IMR-90 (cell line): ENCODE measurements around the gene RDH11. TPM values are rescaled to one million over a fixed set of nuclear protein-coding genes. Genes with fewer than 3 reads are reported as not detected.

Experiments used
- ATAC-seq: fragments of 200-7000 bp; cut with Tn5 transposase; 2 replicates; pipeline ENCODE4 v1.9.1; 2020; ENCODE audit warnings: low read depth, mild to moderate bottlenecking, moderate library complexity
- BruUV-seq: library from RNA; stranded (reverse); fragments of 400-500 nt; replicated peaks from 2 replicates; lab custom pipeline; 2021; lab: Mats Ljungman, UMichigan
- CTCF ChIA-PET: fragments of 300-600 bp; formaldehyde crosslinking; extraction: SDS; loops from one replicate; lab custom pipeline; 2021; ENCODE audit warnings: antibody characterized with exemption; lab: Yijun Ruan, JAX
- POLR2A ChIA-PET: fragments of 300-600 bp; sonication (Branson Sonifier 250); formaldehyde crosslinking; loops from one replicate; lab custom pipeline; 2022; ENCODE audit warnings: antibody characterized with exemption; ENCODE audit not compliant: unreplicated experiment; lab: Charles Lee
- DNase-seq: peaks from one replicate; pipeline ENCODE4 v3.0.0; 2013
- H2AFZ ChIP-seq: replicated peaks from 2 replicates; pipeline ENCODE3; 2013; ENCODE audit warnings: low read length, mild to moderate bottlenecking; ENCODE audit not compliant: poor library complexity
- H2AK5ac ChIP-seq: 2 replicates; pipeline ENCODE4 v1.6.1; 2013; ENCODE audit warnings: low read depth, low read length, inconsistent platforms
- H2AK9ac ChIP-seq: replicated peaks from 2 replicates; pipeline ENCODE3; 2013; ENCODE audit warnings: mild to moderate bottlenecking, low read depth, low read length, moderate library complexity; ENCODE audit not compliant: poor library complexity
- H2BK120ac ChIP-seq: 2 replicates; pipeline ENCODE4 v1.6.1; 2013; ENCODE audit warnings: low read depth, low read length, inconsistent platforms
- H2BK15ac ChIP-seq: 3 replicates; pipeline ENCODE4 v1.6.1; 2013; ENCODE audit warnings: low read depth, low read length, inconsistent platforms
- H2BK20ac ChIP-seq: 2 replicates; pipeline ENCODE4 v1.6.1; 2013; ENCODE audit warnings: low read depth, mild to moderate bottlenecking, inconsistent platforms, low read length, moderate library complexity
- H2BK5ac ChIP-seq: 2 replicates; pipeline ENCODE4 v1.6.1; 2013; ENCODE audit warnings: mild to moderate bottlenecking, low read depth, low read length, inconsistent platforms; ENCODE audit not compliant: poor library complexity, severe bottlenecking
- H3K14ac ChIP-seq: replicated peaks from 2 replicates; pipeline ENCODE4 v1.6.1; 2013; ENCODE audit warnings: low read depth, low read length, inconsistent platforms
- H3K18ac ChIP-seq: 2 replicates; pipeline ENCODE4 v1.6.1; 2013; ENCODE audit warnings: low read depth, low read length, control low read depth
- H3K23ac ChIP-seq: 2 replicates; pipeline ENCODE4 v1.6.1; 2013; ENCODE audit warnings: low read depth, low read length, inconsistent platforms
- H3K27ac ChIP-seq: 2 replicates; pipeline ENCODE4 v1.5.1; 2013; ENCODE audit warnings: mild to moderate bottlenecking, control low read depth, low read length; ENCODE audit not compliant: insufficient read depth
- H3K27me3 ChIP-seq: 2 replicates; pipeline ENCODE4 v1.6.1; 2013; ENCODE audit warnings: low read length; ENCODE audit not compliant: control insufficient read depth, insufficient read depth
- H3K36me3 ChIP-seq: 2 replicates; pipeline ENCODE4 v1.6.1; 2013; ENCODE audit warnings: low read length, mixed read lengths; ENCODE audit not compliant: control insufficient read depth, insufficient read depth
- H3K4ac ChIP-seq: 2 replicates; pipeline ENCODE4 v1.6.1; 2013; ENCODE audit warnings: low read depth, low read length, inconsistent platforms
- H3K4me1 ChIP-seq: 2 replicates; pipeline ENCODE4 v1.6.1; 2013; ENCODE audit warnings: low read length, mixed read lengths; ENCODE audit not compliant: control insufficient read depth, insufficient read depth
- H3K4me2 ChIP-seq: 2 replicates; pipeline ENCODE4 v1.6.1; 2013; ENCODE audit warnings: low read depth, mild to moderate bottlenecking, control low read depth, low read length, moderate library complexity
- H3K4me3 ChIP-seq: 2 replicates; pipeline ENCODE4 v1.5.1; 2013; ENCODE audit warnings: low read depth, mild to moderate bottlenecking, control low read depth, low read length, moderate library complexity; ENCODE audit not compliant: insufficient read depth
- H3K56ac ChIP-seq: 2 replicates; pipeline ENCODE4 v1.6.1; 2013; ENCODE audit warnings: low read length, inconsistent platforms; ENCODE audit not compliant: insufficient read depth; ENCODE audit errors: extremely low read depth
- H3K79me1 ChIP-seq, 2 experiments: 2 replicates each; pipeline ENCODE4 v1.6.1; 2013; ENCODE audit warnings: low read length in 2 of 2, inconsistent platforms in 1 of 2, low read depth in 1 of 2
- H3K9ac ChIP-seq: 2 replicates; pipeline ENCODE4 v1.6.1; 2013; ENCODE audit warnings: low read depth, low read length, control low read depth
- H3K9me1 ChIP-seq: 2 replicates; pipeline ENCODE4 v1.6.1; 2013; ENCODE audit warnings: low read length, inconsistent platforms; ENCODE audit not compliant: insufficient read depth
- H3K9me3 ChIP-seq: 2 replicates; pipeline ENCODE4 v1.6.1; 2013; ENCODE audit warnings: low read length; ENCODE audit not compliant: control insufficient read depth, insufficient read depth
- H4K20me1 ChIP-seq: 2 replicates; pipeline ENCODE4 v1.6.1; 2013; ENCODE audit warnings: low read length, inconsistent platforms; ENCODE audit not compliant: insufficient read depth
- H4K5ac ChIP-seq: 2 replicates; pipeline ENCODE4 v1.6.1; 2013; ENCODE audit warnings: mild to moderate bottlenecking, low read depth, low read length, control low read depth
- H4K8ac ChIP-seq, 2 experiments: 2 replicates each; pipeline ENCODE4 v1.6.1; 2013; ENCODE audit warnings: low read depth in 2 of 2, low read length in 2 of 2, control low read depth in 1 of 2, inconsistent platforms in 1 of 2
- H4K91ac ChIP-seq: 2 replicates; pipeline ENCODE4 v1.6.1; 2013; ENCODE audit warnings: low read depth, low read length, inconsistent platforms; ENCODE audit not compliant: insufficient read depth
- BHLHE40 ChIP-seq: fragments of 150-350 bp; IDR thresholded peaks from 2 replicates; pipeline ENCODE4 v1.6.1; 2016; ENCODE audit warnings: mild to moderate bottlenecking, low read depth, low read length
- CEBPB ChIP-seq: IDR thresholded peaks from 2 replicates; pipeline ENCODE4 v1.6.1; 2012; ENCODE audit warnings: low read depth, low read length, improper control_type of control experiment
- CHD1 ChIP-seq: IDR thresholded peaks from 2 replicates; pipeline ENCODE4 v1.6.1; 2012; ENCODE audit warnings: low read depth, low read length, improper control_type of control experiment
- FOS ChIP-seq: fragments of 150-350 bp; IDR thresholded peaks from 2 replicates; pipeline ENCODE4 v1.6.1; 2016; ENCODE audit warnings: low read depth, low read length
- MAFK ChIP-seq: IDR thresholded peaks from 2 replicates; pipeline ENCODE4 v1.6.1; 2012; ENCODE audit warnings: low read depth, low read length, improper control_type of control experiment
- MAZ ChIP-seq: IDR thresholded peaks from 2 replicates; pipeline ENCODE4 v1.6.1; 2012; ENCODE audit warnings: low read depth, mild to moderate bottlenecking, low read length, improper control_type of control experiment, moderate library complexity, borderline replicate concordance
- MXI1 ChIP-seq: IDR thresholded peaks from 2 replicates; pipeline ENCODE4 v1.6.1; 2012; ENCODE audit warnings: low read depth, mild to moderate bottlenecking, low read length, moderate library complexity, borderline replicate concordance
- NFE2L2 ChIP-seq: fragments of 150-350 bp; IDR thresholded peaks from 2 replicates; pipeline ENCODE4 v1.6.1; 2016; ENCODE audit warnings: low read depth, mild to moderate bottlenecking, low read length
- POLR2A ChIP-seq: IDR thresholded peaks from 2 replicates; pipeline ENCODE4 v1.6.1; 2012; ENCODE audit warnings: mild to moderate bottlenecking, low read depth, low read length
- RAD21 ChIP-seq: IDR thresholded peaks from 2 replicates; pipeline ENCODE4 v1.6.1; 2012; ENCODE audit warnings: low read length, improper control_type of control experiment
- RCOR1 ChIP-seq: IDR thresholded peaks from 2 replicates; pipeline ENCODE4 v1.6.1; 2012; ENCODE audit warnings: mild to moderate bottlenecking, low read length, improper control_type of control experiment; ENCODE audit not compliant: insufficient replicate concordance
- RFX5 ChIP-seq: IDR thresholded peaks from 2 replicates; pipeline ENCODE4 v1.8.0; 2012; ENCODE audit warnings: low read depth, mild to moderate bottlenecking, low read length, moderate library complexity
- SMC3 ChIP-seq: fragments of 150-350 bp; IDR thresholded peaks from 2 replicates; pipeline ENCODE4 v1.6.1; 2016; ENCODE audit warnings: low read depth, mild to moderate bottlenecking, antibody characterized with exemption, low read length, moderate library complexity
- USF2 ChIP-seq: fragments of 150-350 bp; IDR thresholded peaks from 2 replicates; pipeline ENCODE4 v1.6.1; 2017; ENCODE audit warnings: mild to moderate bottlenecking, antibody characterized with exemption, low read length, low read depth
- WGBS, 2 experiments: methylation state at CpG; one replicate each; pipeline versions ENCODE4 v1.1.5 to v1.1.7; 2013; ENCODE audit warnings: missing lambda C conversion rate in 2 of 2; ENCODE audit not compliant: insufficient read length in 1 of 2; ENCODE audit errors: extremely low coverage in 2 of 2; 5-methylcytosine and 5-hydroxymethylcytosine counted together
- dilution Hi-C: fragments of 300-500 bp; cut with HindIII; formaldehyde crosslinking; loops from one replicate; pipeline ENCODE4 v1.14.3; 2018; ENCODE audit warnings: low sequenced_read_pairs; ENCODE audit not compliant: unreplicated experiment
- in situ Hi-C: fragments of 300-500 bp; cut with MboI; formaldehyde crosslinking; loops from 3 replicates; pipeline ENCODE4 v1.14.3; 2019; ENCODE audit warnings: low sequenced_read_pairs, inconsistent platforms, mixed read lengths
- intact Hi-C: fragments of 100-400 bp; cut with micrococcal nuclease; formaldehyde crosslinking; loops from 2 replicates; pipeline ENCODE4 v1.10.0; 2022
- polyA plus RNA-seq, 3 experiments: library from polyadenylated mRNA; depleted of rRNA; stranded (reverse); fragments of >200 nt; gene quantifications; 2 replicates each; pipeline ENCODE4 v1.2.3, GENCODE V29; 2012; ENCODE audit warnings: low replicate concordance in 1 of 3
- total RNA-seq: library from RNA; depleted of rRNA; stranded (reverse); fragments of >200 nt; gene quantifications from 2 replicates; pipeline ENCODE4 v1.2.3, GENCODE V29; 2012
- TF ChIP-seq, protein P1 (sequence below): fragments of 150-350 bp; IDR thresholded peaks from 2 replicates; pipeline ENCODE4 v1.6.1; 2016; ENCODE audit warnings: low read depth, mild to moderate bottlenecking, low read length, moderate library complexity, borderline replicate concordance
- TF ChIP-seq, protein P2 (sequence below): conservative IDR thresholded peaks from 2 replicates; pipeline ENCODE4 v1.5.1; 2012; ENCODE audit warnings: mild to moderate bottlenecking, low read depth, low read length, improper control_type of control experiment

The RDH11 gene
- total and polyA plus RNA-seq, 2 of the 4 experiments (the other 2 are of a cell fraction): 77.3 to 149 TPM

- H3K9me1 ChIP-seq: no peaks in the 10 kb centered on the region
- no peak overlapping the region for H3K23ac ChIP-seq
- H2BK15ac ChIP-seq: no peak overlapping the region
- intact Hi-C loops: no loop called here
- H4K20me1 ChIP-seq: no peaks in the 10 kb centered on the region
- H3K27me3 ChIP-seq: peaks cover 8% of the 10 kb centered on the region
- DNase-seq (no peak), ATAC-seq (no peak)
- BruUV-seq: no TSS peak
- no CpG with 5 or more reads among the region's 2 CpGs for WGBS, 2 experiments
- no peak overlapping the region for H2BK120ac ChIP-seq
- no peak overlapping the region for H3K27ac ChIP-seq
- H2AFZ ChIP-seq: no peak overlapping the region
- H3K56ac ChIP-seq: no peak overlapping the region
- H2AK5ac ChIP-seq: no peak overlapping the region
- no peak overlapping the region for H4K8ac ChIP-seq
- no peak overlapping the region for H4K5ac ChIP-seq
- POLR2A ChIA-PET: interaction anchor here (0.7 kb wide), 1 partner anchor 109 kb away, joined by 3 read pairs; the partner anchor contains the start of gene RAD51B
- in situ Hi-C loops: loop anchor here (25.0 kb wide), 1 partner anchor 273 kb away; no protein-coding TSS in a partner anchor
- H3K4me2 ChIP-seq: no peak overlapping the region
- H3K4ac ChIP-seq: no peak overlapping the region
- H3K14ac ChIP-seq: no peak overlapping the region
- no peak overlapping the region for H2AK9ac ChIP-seq
- no peaks in the 10 kb centered on the region for H3K4me1 ChIP-seq
- H3K79me1 ChIP-seq: no peaks in the 10 kb centered on the region
- CTCF ChIA-PET: interaction anchor here (0.6 kb wide), 1 partner anchor 38 kb away, joined by 3 read pairs; no protein-coding TSS in a partner anchor
- dilution Hi-C loops: no loop called here
- H4K91ac ChIP-seq: no peak overlapping the region
- no peak overlapping the region for H2BK5ac ChIP-seq
- H3K4me3 ChIP-seq: no peak overlapping the region
- no peaks in the 10 kb centered on the region; the same call in 1 of the 2 replicates for H3K9me3 ChIP-seq
- no peaks in the 10 kb centered on the region for H3K36me3 ChIP-seq
- H2BK20ac ChIP-seq: no peak overlapping the region
- H3K18ac ChIP-seq: no peak overlapping the region
- no peak overlapping the region for H3K9ac ChIP-seq
- no peak for TF ChIP-seq RCOR1
- no peak for TF ChIP-seq SMC3
- TF ChIP-seq MXI1: no peak
- TF ChIP-seq RFX5: no peak
- no peak for TF ChIP-seq CHD1
- TF ChIP-seq POLR2A: no peak
- no peak for TF ChIP-seq NFE2L2
- no peak for TF ChIP-seq CEBPB
- TF ChIP-seq, protein P1, sequence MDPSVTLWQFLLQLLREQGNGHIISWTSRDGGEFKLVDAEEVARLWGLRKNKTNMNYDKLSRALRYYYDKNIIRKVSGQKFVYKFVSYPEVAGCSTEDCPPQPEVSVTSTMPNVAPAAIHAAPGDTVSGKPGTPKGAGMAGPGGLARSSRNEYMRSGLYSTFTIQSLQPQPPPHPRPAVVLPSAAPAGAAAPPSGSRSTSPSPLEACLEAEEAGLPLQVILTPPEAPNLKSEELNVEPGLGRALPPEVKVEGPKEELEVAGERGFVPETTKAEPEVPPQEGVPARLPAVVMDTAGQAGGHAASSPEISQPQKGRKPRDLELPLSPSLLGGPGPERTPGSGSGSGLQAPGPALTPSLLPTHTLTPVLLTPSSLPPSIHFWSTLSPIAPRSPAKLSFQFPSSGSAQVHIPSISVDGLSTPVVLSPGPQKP: no peak
- TF ChIP-seq FOS: no peak
- TF ChIP-seq MAFK: no peak
- no peak for TF ChIP-seq USF2
- no peak for TF ChIP-seq BHLHE40
- no peak for TF ChIP-seq MAZ
- TF ChIP-seq, protein P2, sequence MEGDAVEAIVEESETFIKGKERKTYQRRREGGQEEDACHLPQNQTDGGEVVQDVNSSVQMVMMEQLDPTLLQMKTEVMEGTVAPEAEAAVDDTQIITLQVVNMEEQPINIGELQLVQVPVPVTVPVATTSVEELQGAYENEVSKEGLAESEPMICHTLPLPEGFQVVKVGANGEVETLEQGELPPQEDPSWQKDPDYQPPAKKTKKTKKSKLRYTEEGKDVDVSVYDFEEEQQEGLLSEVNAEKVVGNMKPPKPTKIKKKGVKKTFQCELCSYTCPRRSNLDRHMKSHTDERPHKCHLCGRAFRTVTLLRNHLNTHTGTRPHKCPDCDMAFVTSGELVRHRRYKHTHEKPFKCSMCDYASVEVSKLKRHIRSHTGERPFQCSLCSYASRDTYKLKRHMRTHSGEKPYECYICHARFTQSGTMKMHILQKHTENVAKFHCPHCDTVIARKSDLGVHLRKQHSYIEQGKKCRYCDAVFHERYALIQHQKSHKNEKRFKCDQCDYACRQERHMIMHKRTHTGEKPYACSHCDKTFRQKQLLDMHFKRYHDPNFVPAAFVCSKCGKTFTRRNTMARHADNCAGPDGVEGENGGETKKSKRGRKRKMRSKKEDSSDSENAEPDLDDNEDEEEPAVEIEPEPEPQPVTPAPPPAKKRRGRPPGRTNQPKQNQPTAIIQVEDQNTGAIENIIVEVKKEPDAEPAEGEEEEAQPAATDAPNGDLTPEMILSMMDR: no peak
- TF ChIP-seq RAD21: no peak
Observed at GRCh38 chr14:67710209-67710608, 14.6 kb upstream of the RDH11 start.
